Measurements from ENCODE around the gene TIGD1.
"Not testable (repeated sequence)": the region's sequence is repeated elsewhere in the genome, so short reads cannot be mapped to it uniquely, and the experiment has no call there.

TIGD1 gene

DNA sequence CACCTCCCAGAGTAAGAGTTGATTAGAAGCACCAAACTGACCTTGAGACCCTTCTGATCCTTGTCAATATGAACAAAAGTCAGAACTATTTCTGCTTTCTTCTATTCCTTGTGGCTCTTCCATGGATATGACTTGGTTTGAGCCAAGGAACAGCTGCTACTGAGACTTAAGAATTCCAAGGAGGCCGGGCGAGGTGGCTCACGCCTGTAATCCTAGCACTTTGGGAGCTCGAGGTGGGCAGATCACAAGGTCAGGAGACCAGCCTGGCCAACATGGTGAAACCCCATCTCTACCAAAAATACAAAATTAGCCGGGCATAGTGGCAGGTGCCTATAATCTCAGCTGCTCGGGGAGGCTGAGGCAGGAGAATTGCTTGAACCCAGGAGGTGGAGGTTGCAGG is 20.1 kb upstream of the TIGD1 start:
- not testable (repeated sequence) for DNase-seq (ENCODE audit: low spot score)

DNA sequence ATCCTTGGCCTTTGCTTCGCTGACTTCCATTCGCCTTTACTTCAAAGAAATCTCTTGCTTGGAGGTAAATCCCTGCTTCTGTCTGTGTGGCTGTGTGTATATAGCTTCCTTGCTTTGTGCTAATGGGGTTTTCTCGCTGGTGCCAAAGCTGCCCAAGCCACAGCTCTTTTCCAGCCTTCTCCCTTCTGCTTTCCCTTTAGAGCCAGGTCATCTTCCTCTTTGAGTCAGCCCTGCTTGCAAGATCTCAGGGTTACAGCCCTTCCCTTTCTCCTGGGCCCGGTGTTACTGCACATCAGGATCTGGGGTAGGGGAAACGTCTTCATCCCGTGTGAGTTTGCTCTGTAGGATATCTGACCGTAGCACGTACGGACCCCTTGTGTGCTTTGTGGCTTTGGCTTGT is 19.2 kb upstream of the TIGD1 start:
- DNase-seq (ENCODE audit: low spot score), result no peak

DNA sequence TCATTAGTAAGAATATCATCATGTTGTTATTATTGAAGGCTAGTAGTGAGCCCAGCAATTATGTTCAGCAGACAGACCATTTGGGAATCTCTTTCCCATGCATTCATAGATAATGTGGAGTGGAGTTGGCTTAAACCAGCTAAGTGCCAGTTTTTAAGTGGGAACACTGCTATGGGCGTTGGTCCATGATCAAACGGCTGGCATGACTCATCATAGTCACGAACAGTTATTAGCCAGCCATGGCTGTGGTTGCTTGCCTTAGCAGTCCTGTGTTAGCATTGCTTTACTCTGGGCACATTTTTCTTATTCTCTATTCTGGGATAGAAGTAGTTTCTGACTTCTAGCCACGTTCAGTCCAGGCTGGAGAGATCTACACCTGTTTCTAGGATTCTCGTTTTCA is 17.8 kb upstream of the TIGD1 start:
- no peak for DNase-seq (ENCODE audit: low spot score)

DNA sequence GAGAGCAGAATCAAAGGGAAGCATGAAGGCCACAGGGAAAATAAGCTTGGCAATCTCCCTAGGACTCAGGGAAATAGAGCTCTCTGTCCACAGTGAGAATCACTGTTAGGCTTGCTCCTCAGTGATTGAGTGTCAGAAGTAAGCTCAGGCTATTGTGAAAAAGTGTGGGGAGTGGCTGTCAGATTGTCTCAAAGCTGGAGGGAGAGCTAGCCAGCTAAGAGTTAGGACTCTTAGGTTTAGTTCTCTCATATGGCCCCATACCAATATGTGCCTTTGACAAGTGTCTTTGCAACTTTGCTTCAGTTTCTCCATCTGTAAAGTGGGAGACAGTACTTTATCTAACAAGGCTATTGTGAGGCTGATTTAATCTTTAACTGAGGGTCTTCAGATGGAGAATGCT is 17.4 kb upstream of the TIGD1 start:
- DNase-seq (ENCODE audit: low spot score), result no peak

DNA sequence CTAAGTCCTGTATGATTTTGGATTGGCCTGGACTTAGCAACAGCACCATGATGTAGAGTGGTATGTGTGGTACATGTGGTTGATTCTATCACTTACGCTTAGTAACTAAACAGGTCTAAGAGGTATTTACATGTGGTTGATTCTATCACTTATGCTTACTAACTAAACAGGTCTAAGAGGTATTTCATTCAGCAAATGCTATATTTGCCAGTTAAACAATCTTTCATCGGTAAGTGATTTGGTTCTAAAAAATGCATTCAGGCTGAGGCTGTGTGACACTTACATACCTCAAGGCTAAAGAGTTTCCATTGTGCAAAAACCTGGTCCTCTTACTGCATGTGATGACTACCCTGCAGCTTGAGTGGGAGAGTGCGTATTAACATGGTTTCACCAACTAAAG is 13.2 kb upstream of the TIGD1 start:
- no peak for DNase-seq (ENCODE audit: low spot score)

DNA sequence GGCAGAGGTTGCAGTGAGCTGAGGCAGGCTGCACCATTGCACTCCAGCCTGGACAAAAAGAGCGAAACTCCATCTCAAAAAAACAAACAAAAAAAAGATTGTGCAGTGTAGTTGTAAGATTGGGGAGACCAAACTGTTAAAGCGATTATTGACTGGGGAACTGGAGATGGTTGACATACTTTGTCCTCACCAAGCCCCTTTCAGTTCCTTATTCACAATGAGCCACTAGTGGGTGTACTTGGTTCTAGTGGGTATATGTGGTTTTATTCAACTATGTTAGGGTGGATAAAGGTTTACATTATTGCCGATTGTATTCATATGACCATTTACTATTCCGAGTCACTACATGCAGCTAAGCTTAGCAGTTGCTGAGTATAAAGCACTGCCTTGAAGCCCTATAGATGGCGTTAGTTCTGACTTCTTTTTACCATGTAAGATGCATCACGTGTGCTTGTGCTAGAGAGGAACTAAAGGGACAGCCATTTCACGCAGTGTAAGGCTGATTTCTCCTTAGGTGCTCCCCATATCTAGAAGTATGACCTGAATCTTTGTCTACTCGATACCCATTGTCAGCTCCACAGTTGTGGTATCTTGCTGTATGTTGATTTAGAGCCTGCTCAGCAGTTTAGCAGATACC is 12.3 kb upstream of the TIGD1 start:
- DNase-seq (ENCODE audit: low spot score), result no peak

DNA sequence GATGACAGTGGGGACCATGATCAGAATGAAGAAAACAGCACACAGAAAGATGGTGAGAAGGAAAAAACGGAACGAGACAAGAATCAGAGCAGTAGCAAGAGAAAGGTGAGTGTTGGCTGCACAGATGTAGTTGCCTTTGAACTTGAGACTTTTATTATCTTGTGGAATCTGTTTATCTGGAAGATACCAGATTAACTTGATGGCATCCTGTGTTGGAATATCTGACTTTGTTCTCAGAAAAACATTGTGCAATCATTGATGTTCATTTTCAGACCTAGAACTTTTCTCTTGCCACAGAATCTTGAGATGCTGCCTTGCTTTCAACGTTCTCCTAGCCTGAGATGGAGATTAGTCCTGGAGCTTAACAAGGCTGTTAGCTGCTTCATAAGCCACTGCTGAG is 6.1 kb upstream of the TIGD1 start:
- DNase-seq (ENCODE audit: low spot score), result no peak

DNA sequence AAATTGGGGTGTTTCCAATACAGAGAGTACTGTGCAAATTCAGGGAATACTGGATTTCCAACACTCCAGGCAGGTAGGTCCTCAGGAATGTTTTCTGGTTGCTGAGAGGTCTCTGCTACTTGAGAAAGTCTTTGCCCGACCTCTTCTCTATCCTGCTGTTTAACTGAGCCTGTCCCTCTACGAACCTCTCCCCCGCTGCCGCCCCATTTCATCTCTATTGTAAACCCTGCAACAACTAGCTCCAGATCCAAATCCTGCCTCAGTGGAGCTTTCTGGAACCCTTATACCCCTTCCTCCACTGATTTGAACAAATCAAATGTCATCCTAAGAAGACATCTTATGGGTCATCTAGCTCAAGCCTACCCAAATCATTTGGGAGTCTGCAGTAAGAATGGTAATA is 1.4 kb upstream of the TIGD1 start:
- DNase-seq (ENCODE audit: low spot score), result no peak

DNA sequence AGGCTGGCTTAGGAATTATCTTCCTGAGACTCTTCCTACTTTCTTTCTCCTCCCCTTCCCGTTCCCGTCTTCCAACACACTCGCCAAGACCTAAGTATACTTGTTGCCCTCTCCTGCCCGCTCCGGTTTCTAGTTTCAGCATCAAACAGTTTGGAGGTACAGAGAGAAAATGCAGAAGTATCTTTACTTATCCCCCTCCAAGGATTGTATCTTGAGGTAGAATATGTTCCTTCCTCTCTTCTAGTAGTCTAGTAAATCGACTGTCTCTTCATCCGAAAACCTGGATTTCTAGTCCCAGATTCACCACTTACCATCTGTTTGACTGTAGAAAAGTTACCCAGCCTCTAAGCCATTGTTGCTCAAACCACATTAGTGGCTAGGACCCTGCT is 887 bp upstream of the TIGD1 start:
- no peak for DNase-seq (ENCODE audit: low spot score)

DNA sequence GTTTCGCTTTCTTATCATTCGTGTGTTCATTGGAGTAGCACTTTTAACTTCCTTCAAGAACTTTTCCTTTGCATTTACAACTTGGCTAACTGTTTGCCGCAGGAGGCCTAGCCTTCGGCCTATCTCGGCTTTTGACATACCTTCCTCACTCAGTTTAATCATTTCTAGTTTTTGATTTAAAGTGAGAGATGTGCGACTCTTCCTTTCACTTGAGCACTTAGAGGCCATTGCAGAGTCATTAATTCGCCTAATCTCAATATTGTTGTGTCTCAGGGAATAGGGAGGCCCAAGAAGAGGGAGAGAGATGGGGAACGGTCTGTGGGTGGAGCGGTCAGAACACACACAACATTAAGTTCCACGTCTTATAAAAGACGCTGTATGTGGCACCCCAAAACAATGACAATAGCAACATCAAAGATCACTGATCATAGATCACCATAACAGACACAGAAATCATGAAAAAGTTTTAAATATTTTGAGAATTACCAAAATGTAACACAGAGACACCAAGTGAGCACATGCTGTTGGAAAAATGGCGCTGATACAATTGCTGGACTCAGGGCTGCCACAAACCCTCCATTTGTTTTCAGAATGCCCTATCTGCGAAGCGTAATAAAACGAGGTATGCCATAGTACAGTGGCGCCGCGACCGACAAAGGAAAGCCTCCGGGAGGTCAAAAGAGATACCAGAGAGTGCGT is 553 bp downstream of the TIGD1 start:
- DNase-seq (ENCODE audit: low spot score), result no peak

DNA sequence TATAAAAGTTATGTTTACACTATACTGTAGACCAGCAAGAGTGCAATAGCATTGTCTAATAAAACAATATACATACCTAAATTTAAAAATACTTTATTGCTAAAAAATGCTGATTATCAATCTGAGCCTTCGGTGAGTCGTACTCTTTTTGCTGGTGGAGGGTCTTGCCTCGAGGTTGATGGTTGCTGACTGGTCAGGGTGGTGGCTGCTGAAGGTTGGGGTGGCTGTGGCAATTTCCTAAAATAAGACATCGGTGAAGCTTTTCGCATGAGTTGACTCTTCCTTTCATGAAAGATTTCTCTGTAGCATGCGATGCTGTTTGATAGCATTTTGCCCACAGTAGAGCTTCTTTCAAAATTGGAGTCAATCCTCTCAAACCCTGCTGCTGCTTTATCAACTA is 2.4 kb downstream of the TIGD1 start:
- no peak for DNase-seq (ENCODE audit: low spot score)

DNA sequence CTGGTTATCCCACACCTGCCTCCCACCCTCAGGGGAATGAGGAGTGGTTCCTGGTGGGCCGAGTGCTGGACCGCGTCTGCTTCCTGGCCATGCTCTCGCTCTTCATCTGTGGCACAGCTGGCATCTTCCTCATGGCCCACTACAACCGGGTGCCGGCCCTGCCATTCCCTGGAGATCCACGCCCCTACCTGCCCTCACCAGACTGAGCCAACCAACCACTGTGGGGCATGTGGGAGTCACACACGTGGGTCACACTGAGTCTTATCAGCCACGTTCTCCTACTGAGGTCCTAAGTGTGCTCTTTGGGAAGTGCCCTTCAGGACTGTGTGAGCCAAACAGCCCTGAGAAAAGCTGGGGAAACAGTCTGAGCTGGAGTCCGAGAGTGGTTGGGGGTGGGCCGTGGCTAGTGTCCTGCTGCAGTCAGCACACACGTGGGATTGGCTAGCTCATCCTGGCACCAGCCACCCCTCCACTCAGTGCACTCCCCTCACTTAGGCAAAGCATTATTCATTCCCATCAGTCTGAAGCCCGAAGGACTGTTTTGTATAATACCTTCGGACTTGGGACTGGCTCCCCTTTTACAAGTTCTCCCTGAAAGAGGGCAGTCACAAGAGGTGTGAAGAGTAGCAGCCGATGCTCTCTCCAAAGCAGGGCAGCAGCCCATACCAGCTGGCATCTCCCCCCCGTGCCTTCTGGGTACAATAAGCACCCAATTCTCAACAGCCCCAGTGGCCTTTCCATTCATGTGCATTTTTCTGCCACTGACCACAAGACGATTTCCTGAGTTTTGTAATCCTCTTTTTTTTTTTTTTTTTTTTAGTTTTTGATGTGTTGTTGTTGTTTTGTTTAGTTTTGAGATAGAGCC is 4.6 kb downstream of the TIGD1 start:
- DNase-seq (ENCODE audit: low spot score), result no peak

DNA sequence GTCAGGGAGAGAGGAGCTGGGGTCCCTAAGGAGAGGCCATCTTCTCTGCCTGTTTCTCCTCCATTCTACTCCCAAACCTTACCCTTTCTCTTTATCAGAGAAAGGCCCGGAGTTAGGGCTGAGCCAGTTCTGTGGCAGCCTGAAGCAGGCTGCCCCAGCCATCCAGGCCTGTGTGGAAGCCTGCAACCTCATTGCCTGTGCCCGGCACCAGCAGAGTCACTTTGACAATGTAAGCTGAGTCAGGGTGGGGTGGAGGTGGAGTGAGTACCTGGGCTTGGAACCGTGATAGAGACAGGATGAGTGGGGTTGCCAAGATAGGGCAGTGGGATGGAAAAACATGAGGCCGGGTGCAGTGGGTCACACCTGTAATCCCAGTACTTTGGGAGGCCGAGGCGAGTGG is 5.7 kb downstream of the TIGD1 start:
- DNase-seq (ENCODE audit: low spot score), result no peak

DNA sequence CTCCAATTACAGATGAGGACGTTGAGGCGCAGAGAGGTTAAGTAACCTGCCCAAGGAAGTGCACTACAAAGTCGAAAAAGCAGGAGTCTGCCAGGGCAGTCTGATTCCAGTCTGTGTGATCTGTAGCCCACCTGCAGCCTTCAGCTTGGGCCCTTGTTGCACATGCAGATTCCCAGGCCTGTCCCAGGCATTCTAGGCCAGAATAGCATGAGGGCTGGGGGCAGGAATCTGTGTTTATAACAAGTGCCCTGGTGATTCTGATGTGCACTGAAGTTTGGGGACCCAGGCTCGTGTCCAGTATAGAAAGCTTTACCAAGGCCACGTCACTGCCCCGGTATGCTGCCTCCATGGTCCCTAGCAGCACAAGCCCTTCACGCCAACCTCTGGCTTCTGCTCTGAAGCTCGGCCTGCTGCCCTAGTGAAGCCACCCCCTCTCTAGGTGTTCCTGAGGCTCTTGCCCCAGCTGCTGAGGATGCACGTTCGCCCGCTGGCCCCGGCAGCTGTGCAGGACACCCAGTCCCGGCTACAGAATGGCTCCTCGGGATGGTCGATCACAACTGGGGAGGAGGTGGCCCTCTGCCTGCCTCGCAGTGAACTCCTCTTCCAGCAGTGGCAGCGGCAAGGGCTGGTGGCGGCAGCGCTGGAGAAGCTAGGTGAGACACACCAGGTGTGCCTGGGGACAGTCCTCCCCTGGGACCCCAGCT is 6.3 kb downstream of the TIGD1 start:
- DNase-seq (ENCODE audit: low spot score), result no peak

DNA sequence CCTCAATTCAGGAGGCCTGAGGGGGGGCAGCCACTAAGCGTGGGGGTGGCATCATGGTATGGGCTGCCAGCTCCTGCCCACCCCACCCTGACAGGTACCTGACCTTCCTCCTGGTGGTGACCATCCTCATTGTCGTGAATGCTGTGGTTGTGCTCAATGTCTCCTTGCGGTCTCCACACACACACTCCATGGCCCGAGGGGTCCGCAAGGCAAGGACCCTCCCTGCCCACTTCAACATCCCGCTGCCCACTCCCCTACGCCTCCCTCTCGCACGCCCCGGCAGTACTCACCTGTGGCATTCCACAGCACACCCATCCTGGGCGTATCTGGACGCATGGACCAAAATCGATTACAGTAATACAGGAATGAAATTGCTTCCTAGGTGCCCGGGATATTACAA is 6.9 kb downstream of the TIGD1 start:
- no peak for DNase-seq (ENCODE audit: low spot score)

DNA sequence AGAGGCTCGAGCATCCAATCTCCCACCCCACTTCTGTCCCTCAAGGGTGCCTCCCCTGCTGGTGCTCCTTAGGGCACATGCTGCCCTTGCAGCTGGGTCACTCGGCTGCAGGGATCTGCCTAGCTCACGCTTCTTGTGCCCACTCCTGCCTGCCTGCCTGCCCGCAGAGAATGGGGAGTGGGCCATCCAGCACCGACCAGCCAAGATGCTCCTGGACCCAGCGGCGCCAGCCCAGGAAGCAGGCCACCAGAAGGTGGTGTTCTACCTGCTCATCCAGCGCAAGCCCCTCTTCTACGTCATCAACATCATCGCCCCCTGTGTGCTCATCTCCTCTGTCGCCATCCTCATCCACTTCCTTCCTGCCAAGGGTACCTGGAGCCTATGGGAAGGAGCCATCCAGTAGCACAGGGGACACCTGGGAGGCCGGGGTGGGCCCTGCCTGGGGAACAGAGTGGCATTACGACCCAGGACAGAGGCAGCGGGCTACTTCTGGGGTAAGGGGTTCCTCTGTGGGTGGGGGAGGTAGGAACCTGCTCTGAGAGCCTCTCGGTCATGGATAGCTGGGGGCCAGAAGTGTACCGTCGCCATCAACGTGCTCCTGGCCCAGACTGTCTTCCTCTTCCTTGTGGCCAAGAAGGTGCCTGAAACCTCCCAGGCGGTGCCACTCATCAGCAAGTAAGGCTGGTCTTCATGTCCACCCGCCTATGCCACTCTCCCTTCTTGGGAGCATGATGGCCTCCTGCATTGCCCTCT is 7.5 kb downstream of the TIGD1 start:
- no peak for DNase-seq (ENCODE audit: low spot score)

DNA sequence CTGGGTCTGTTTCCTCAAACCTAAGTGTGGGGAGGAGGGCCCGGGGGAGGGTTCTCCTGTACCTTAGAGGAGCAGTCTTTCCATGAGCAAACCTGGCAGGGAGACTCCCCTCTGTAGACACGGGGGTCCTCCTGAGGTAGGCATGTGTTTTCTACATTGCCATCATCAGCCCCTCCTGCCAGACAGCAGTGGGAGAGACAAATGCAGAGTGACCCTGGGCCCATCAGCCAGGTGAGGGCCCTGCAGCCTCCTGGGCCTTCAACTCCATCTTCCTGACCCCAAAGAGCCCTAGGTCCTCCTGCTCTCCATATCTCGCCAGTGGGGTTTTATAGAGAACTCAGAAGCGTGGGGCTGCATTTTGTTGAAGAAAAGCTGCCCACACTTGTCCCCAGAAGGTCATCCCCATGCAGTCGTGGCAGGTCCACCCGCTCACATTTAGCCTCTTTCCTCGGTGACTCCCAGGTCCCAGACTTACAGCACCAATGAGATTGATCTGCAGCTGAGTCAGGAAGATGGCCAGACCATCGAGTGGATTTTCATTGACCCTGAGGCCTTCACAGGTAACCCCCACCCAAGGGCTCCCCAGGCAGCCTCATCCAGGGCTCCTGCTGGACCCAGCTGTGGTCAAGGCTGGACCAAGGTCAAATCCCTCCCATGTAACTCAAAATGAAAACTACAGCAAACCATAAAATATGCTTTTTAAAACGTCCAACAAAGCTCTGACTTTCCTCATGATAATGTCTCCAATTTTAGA is 8.2 kb downstream of the TIGD1 start:
- DNase-seq (ENCODE audit: low spot score), result no peak

DNA sequence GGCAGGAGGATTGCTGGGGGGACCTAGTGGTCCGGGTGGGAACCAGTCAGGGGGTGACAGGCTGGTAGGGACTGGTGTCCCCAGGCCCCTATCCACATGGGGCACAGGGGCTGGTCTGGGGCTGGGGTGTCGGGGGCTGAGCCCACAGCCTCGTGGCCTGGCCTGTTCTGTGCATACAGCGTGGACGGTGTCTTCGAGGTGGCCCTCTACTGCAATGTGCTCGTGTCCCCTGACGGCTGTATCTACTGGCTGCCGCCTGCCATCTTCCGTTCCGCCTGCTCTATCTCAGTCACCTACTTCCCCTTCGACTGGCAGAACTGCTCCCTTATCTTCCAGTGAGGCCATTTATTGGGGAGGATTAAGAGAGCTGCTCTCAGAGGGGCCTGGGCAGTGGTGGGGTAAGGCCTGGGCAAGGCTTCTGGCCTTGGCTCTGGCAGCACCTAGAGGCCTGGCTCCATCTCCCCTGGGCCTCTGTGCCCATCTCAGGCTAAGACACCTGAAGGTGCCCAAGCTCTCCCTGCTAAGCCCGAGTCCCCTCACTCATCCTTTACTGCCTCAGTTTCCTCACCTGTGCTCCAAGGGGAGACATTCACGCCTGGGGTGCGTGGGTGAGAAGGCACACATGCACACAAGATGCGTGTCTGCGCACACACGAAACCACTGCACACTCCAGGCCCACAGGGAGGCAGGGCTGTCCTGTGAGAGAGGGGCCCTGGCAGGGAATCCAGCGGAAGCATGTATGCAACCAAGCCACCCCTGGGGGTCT is 9.0 kb downstream of the TIGD1 start:
- DNase-seq (ENCODE audit: low spot score), result no peak

DNA sequence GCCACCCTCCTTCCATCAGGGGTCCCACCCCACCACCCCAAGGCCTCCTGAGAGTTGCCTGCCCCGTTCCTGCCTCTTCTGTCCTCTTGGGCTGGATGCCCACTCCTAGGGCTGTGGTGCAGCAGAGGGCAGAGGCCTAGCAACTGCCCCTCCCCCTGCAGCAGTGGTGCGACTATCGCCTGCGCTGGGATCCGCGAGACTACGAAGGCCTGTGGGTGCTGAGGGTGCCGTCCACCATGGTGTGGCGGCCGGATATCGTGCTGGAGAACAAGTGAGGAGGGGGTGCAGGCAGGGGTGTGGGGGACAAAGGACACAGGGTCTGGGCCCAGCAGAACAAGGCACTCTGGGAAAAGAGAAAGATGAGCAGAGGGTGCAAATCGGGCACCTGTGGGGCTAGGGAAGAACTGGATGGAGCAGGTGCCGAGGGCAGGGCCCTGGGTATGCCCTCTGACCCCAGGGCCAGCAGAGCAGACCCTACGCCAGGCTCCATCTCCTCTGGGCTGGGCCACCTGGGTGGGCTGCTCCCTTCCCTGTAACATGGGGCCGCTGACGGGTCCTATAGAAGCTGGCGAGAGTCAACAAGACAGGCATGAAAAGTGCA is 9.8 kb downstream of the TIGD1 start:
- DNase-seq (ENCODE audit: low spot score), result no peak
